Endothelial cell of umbilical vein (primary cell): ENCODE measurements around the gene PTAFR. TPM values are rescaled to one million over a fixed set of nuclear protein-coding genes. Genes with fewer than 3 reads are reported as not detected.

Source experiments
- BruUV-seq: library from RNA; stranded (reverse); fragments of 400-500 nt; replicated peaks from 2 replicates; lab custom pipeline; 2021; lab: Mats Ljungman, UMichigan
- CTCF ChIA-PET: fragments of 300-600, 350-600 bp; sonication (Branson Sonifier 250); formaldehyde crosslinking; loops from one replicate; lab custom pipeline; 2021; ENCODE audit warnings: antibody characterized with exemption, inconsistent platforms; lab: Charles Lee
- POLR2A ChIA-PET: fragments of 300-600, 350-600 bp; sonication (Branson Sonifier 250); formaldehyde crosslinking; loops from one replicate; lab custom pipeline; 2021; ENCODE audit warnings: antibody characterized with exemption, inconsistent platforms; lab: Charles Lee
- DNase-seq: peaks from one replicate; pipeline ENCODE4 v3.0.0-alpha.2; 2011; ENCODE audit warnings: low read depth, low spot score
- FAIRE-seq: peaks from 2 replicates; lab custom pipeline; 2011; peaks lifted over from hg19 to GRCh38; lab: Jason Lieb, UNC
- H2AFZ ChIP-seq: 2 replicates; pipeline ENCODE4 v1.6.0; 2012; ENCODE audit warnings: low read depth, low read length, control low read depth, inconsistent platforms
- H3K27ac ChIP-seq: 2 replicates; pipeline ENCODE4 v1.5.1; 2011; ENCODE audit warnings: low read depth, mild to moderate bottlenecking, control low read depth, low read length, moderate library complexity; ENCODE audit not compliant: insufficient read depth
- H3K27me3 ChIP-seq, 2 experiments: 2 replicates each; pipeline versions ENCODE4 v1.6.0 to v1.6.1; 2011; ENCODE audit warnings: low read length in 2 of 2, mixed read lengths in 1 of 2; ENCODE audit not compliant: control insufficient read depth in 2 of 2, insufficient read depth in 2 of 2
- H3K36me3 ChIP-seq, 2 experiments: 2 replicates in 1 of 2; 3 replicates in 1 of 2; pipeline ENCODE4 v1.5.1; 2011; ENCODE audit warnings: low read length in 2 of 2, mild to moderate bottlenecking in 1 of 2, moderate library complexity in 1 of 2; ENCODE audit not compliant: control insufficient read depth in 2 of 2, insufficient read depth in 2 of 2; ENCODE audit errors: extremely low read depth in 1 of 2
- H3K4me1 ChIP-seq: 3 replicates; pipeline ENCODE4 v1.5.1; 2011; ENCODE audit warnings: mild to moderate bottlenecking, low read length; ENCODE audit not compliant: control insufficient read depth, insufficient read depth; ENCODE audit errors: extremely low read depth
- H3K4me2 ChIP-seq: 2 replicates; pipeline ENCODE4 v1.6.1; 2011; ENCODE audit warnings: low read length, control low read depth, mixed read lengths; ENCODE audit not compliant: insufficient read depth
- H3K4me3 ChIP-seq, 3 experiments: fragments of 200-600 bp in 1 of 3; sonication (generic), shearing (Covaris generic) in 1 of 3; replicated peaks in 1 of 3; 2 replicates each; pipeline ENCODE4 v1.5.1; 2011 to 2016; ENCODE audit warnings: control low read depth in 3 of 3, low read length in 3 of 3, mild to moderate bottlenecking in 2 of 3, inconsistent platforms in 1 of 3, low read depth in 1 of 3, moderate library complexity in 1 of 3; ENCODE audit not compliant: insufficient read depth in 1 of 3
- H3K79me2 ChIP-seq: 2 replicates; pipeline ENCODE4 v1.6.0; 2012; ENCODE audit warnings: low read length, inconsistent platforms; ENCODE audit not compliant: control insufficient read depth, insufficient read depth
- H3K9ac ChIP-seq: replicated peaks from 2 replicates; pipeline ENCODE3; 2011; ENCODE audit warnings: low read length, control low read depth; ENCODE audit not compliant: insufficient read depth; ENCODE audit errors: extremely low read depth
- H3K9me1 ChIP-seq: replicated peaks from 3 replicates; pipeline ENCODE4 v1.6.0; 2011; ENCODE audit warnings: mild to moderate bottlenecking, low read length; ENCODE audit not compliant: control insufficient read depth, insufficient read depth; ENCODE audit errors: extremely low read depth
- H3K9me3 ChIP-seq: replicated peaks from 2 replicates; pipeline ENCODE4 v1.5.1; 2012; ENCODE audit warnings: low read length, inconsistent platforms; ENCODE audit not compliant: control insufficient read depth, insufficient read depth
- H4K20me1 ChIP-seq: replicated peaks from 2 replicates; pipeline ENCODE3; 2011; ENCODE audit warnings: mild to moderate bottlenecking, low read length; ENCODE audit not compliant: control insufficient read depth, insufficient read depth; ENCODE audit errors: extremely low read depth
- CTCF ChIP-seq, 2 donors: IDR thresholded peaks; 1 replicate in 1 of 2; 2 replicates in 1 of 2; pipeline ENCODE4 v1.5.1; 2011; ENCODE audit warnings: low read length in 2 of 2, mild to moderate bottlenecking in 2 of 2, moderate library complexity in 2 of 2, control low read depth in 1 of 2, inconsistent platforms in 1 of 2, low read depth in 1 of 2; ENCODE audit not compliant: insufficient read depth in 1 of 2; ENCODE audit errors: extremely low read depth in 1 of 2
- FOS ChIP-seq: IDR thresholded peaks from 2 replicates; pipeline ENCODE4 v1.6.1; 2011; ENCODE audit warnings: mild to moderate bottlenecking, low read length, moderate library complexity, borderline replicate concordance; ENCODE audit not compliant: insufficient read depth
- JUN ChIP-seq: IDR thresholded peaks from 2 replicates; pipeline ENCODE4 v1.6.1; 2011; ENCODE audit warnings: borderline replicate concordance, low read depth; ENCODE audit not compliant: insufficient read length, insufficient read depth
- dilution Hi-C: fragments of 300-500 bp; cut with MboI; formaldehyde crosslinking; loops from one replicate; pipeline ENCODE4 v1.15.0; 2019; ENCODE audit warnings: low sequenced_read_pairs; ENCODE audit not compliant: extremely low pct_ligation_motif_present
- intact Hi-C: fragments of 100-400 bp; cut with micrococcal nuclease; formaldehyde crosslinking; loops from one replicate; pipeline ENCODE4 v1.10.0; 2022
- polyA plus RNA-seq, 4 experiments: library from polyadenylated mRNA; depleted of rRNA in 3 of 4; stranded (reverse) in 3 of 4; unstranded in 1 of 4; fragments of >200 nt; gene quantifications; 2 replicates each; pipeline versions ENCODE4 v1.2.1 to v1.2.3, GENCODE V29; 2011 to 2012; ENCODE audit warnings: missing spikeins in 1 of 4
- total RNA-seq: library from RNA; stranded (reverse); gene quantifications from 2 replicates; pipeline ENCODE4 v1.2.3, GENCODE V29; 2021
- TF ChIP-seq, protein P1 (sequence below): IDR thresholded peaks from 2 replicates; pipeline ENCODE4 v1.6.1; 2011; ENCODE audit not compliant: insufficient read depth, insufficient read length

The PTAFR gene
- total and polyA plus RNA-seq, 2 donors (not counting 3 experiments of a cell fraction or from before 2014, with no cell fraction given), result 0.20 to 0.32 TPM

DNA sequence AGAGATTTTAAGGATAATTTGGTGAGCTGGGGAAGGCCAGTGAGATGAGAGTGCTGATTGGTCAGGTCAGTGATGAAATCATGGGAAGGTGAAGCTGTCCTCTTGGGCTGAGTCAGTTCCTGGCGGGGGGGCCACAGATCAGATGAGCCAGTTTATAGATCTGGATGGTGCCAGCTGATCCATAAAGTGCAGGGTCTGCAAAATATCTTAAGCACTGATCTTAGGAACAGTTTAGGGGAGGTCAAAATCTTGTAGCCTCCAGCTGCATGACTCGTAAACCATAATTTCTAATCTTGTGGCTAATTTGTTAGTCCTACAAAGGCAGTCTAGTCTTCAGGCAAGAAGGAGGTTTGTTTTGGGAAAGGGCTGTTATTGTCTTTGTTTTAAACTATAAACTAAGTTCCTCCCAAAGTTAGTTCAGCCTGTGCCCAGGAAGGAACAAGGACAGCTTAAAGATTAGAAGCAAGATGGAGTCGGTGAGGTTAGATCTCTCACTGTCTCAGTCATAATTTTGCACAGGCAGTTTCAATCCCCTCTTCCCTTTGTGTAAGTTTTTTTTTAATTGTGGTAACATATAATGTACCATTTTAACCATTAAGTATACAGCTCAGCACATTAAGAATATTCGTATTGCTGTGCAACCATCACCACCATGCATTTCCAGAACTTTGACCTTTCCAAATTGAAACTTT lies 39.4 kb downstream of the PTAFR start:
- DNase-seq (no peak), FAIRE-seq (peak; percentile 4)
- no peak overlapping the region for H2AFZ ChIP-seq
- H3K79me2 ChIP-seq, result no peaks in the 10 kb centered on the region
- no peak overlapping the region for H3K4me3 ChIP-seq
- no peak overlapping the region for H3K9ac ChIP-seq
- no peaks in the 10 kb centered on the region for H3K27me3 ChIP-seq
- POLR2A ChIA-PET, result no interaction called here
- H3K27ac ChIP-seq, result no peak overlapping the region
- TF ChIP-seq CTCF (IDR thresholded peaks at IDR 0.05; ENCODE audit: extremely low read depth in 1 of 2, insufficient read depth in 1 of 2, low read depth in 1 of 2, low read length in 2 of 2) (no peak), FOS (peak; percentile 28), JUN (no peak)
- TF ChIP-seq, protein P1, sequence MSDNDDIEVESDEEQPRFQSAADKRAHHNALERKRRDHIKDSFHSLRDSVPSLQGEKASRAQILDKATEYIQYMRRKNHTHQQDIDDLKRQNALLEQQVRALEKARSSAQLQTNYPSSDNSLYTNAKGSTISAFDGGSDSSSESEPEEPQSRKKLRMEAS, result no peak
- CTCF ChIA-PET, result interaction anchor here (0.6 to 1.5 kb wide), 2 partner anchors 45 to 86 kb away, joined by 4 to 5 read pairs; no protein-coding TSS in a partner anchor
- no peaks in the 10 kb centered on the region for H3K9me1 ChIP-seq
- H4K20me1 ChIP-seq, result no peaks in the 10 kb centered on the region
- H3K36me3 ChIP-seq, result no peaks in the 10 kb centered on the region
- H3K9me3 ChIP-seq, result no peaks in the 10 kb centered on the region
- intact Hi-C loops (no loop called here), dilution Hi-C loops (no loop called here)
- no peak overlapping the region for H3K4me2 ChIP-seq
- BruUV-seq, result no TSS peak
- H3K4me1 ChIP-seq, result no peaks in the 10 kb centered on the region
